Right lobe of liver (tissue), 4 donors: ENCODE measurements around the gene TARM1.

Source experiments
- POLR2A ChIP-seq: fragments of 450-650 bp; IDR thresholded peaks from one replicate; pipeline ENCODE4 v1.6.1; 2017; ENCODE audit warnings: antibody characterized with exemption, mild to moderate bottlenecking
- TF ChIP-seq, protein P1 (sequence below), 4 donors: fragments of 200-600 bp in 3 of 4; fragments of 450-650 bp in 1 of 4; IDR thresholded peaks; one replicate each; pipeline versions ENCODE4 v1.5.1 to v1.8.0; 2016 to 2022; ENCODE audit warnings: antibody characterized with exemption in 4 of 4, mild to moderate bottlenecking in 2 of 4
- donor health status: DM: no; HTN: no; CAD: no.
- donor health status: DM: no; HTN: no; CAD: no.
- donor health status: DM: no; HTN: yes; CAD: no.

DNA sequence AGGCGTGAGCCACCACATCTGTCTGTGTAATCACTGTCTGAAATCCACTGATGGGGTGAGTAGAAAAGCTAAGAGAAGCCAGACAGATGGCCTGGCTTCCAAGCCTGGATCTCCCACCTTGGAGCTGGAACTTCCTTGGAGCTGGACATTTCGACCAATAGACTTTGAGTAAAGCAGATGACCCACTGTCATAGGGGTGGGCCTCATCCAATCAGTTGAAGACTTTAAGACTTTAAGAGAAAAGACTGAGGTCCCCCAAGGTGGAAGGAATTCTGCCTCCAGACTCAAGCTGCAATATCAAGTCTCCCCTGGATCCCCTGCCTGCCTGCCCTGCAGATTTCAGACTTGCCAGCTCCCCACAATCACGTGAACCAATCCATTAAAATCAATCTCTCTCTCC is 38.2 kb downstream of the TARM1 start:
- TF ChIP-seq, protein P1, sequence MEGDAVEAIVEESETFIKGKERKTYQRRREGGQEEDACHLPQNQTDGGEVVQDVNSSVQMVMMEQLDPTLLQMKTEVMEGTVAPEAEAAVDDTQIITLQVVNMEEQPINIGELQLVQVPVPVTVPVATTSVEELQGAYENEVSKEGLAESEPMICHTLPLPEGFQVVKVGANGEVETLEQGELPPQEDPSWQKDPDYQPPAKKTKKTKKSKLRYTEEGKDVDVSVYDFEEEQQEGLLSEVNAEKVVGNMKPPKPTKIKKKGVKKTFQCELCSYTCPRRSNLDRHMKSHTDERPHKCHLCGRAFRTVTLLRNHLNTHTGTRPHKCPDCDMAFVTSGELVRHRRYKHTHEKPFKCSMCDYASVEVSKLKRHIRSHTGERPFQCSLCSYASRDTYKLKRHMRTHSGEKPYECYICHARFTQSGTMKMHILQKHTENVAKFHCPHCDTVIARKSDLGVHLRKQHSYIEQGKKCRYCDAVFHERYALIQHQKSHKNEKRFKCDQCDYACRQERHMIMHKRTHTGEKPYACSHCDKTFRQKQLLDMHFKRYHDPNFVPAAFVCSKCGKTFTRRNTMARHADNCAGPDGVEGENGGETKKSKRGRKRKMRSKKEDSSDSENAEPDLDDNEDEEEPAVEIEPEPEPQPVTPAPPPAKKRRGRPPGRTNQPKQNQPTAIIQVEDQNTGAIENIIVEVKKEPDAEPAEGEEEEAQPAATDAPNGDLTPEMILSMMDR (IDR thresholded peaks at IDR 0.05): no peak
- no peak for TF ChIP-seq POLR2A
